ENCODE results near the gene PTPRC. TPM values are rescaled to one million over a fixed set of nuclear protein-coding genes. Genes with fewer than 3 reads are reported as not detected.

The PTPRC gene
- total and polyA plus RNA-seq, 4 donors, result 3.7 to 38.4 (median 8.5) TPM

GRCh38 chr1:198669023-198669698, 30.3 kb downstream of the PTPRC start:
- H3K27ac ChIP-seq (ENCODE audit: low read depth, low read length), result no peak overlapping the region
- no peaks in the 10 kb centered on the region for H3K9me3 ChIP-seq (ENCODE audit: control insufficient read depth, insufficient read depth, low read length)
- DNase-seq (ENCODE audit: low read depth in 4 of 6, low spot score in 6 of 6), result no peak
- no peaks in the 10 kb centered on the region for H3K27me3 ChIP-seq (ENCODE audit: control insufficient read depth, insufficient read depth, low read length)
- 83% methylated on average over 1 of the region's 5 CpGs for WGBS (ENCODE audit: insufficient coverage)
- H3K4me3 ChIP-seq (ENCODE audit: low read depth, low read length), result no peak overlapping the region
- H3K36me3 ChIP-seq (ENCODE audit: control insufficient read depth, insufficient read depth, low read length), result no peaks in the 10 kb centered on the region
- H3K4me1 ChIP-seq (ENCODE audit: control insufficient read depth, insufficient read depth, low read length), result no peaks in the 10 kb centered on the region

- WGBS (ENCODE audit: insufficient coverage), result no CpG with 5 or more reads among the region's 2 CpGs
- Histone ChIP-seq H3K27ac (ENCODE audit: low read depth, low read length) (no peak overlapping the region), H3K27me3 (ENCODE audit: control insufficient read depth, insufficient read depth, low read length) (no peaks in the 10 kb centered on the region), H3K4me3 (ENCODE audit: low read depth, low read length) (no peak overlapping the region), H3K4me1 (ENCODE audit: control insufficient read depth, insufficient read depth, low read length) (no peaks in the 10 kb centered on the region), H3K36me3 (ENCODE audit: control insufficient read depth, insufficient read depth, low read length) (no peaks in the 10 kb centered on the region), H3K9me3 (ENCODE audit: control insufficient read depth, insufficient read depth, low read length) (no peaks in the 10 kb centered on the region)
- DNase-seq (ENCODE audit: low read depth in 4 of 6, low spot score in 6 of 6), result no peak
Measured at GRCh38 chr1:198669771-198670170, 30.9 kb downstream of the PTPRC start.

DNA sequence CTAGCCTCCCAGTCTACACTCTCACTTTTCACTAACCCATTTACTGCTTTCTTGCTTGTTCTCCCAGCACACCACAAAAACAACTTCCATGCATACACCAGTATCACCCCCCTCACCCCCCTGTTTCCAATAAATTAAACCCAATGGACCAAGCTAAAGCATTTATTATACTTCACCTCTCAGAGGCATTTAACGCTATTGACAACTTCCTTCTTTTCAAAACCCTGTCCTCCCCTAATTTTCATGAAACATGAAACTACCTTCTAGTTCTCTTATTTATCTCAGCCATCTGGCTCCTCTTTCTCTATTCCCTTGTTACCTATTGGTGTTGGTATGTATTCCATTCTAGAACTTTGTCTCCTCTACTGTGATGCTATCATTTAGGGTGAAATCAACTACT, 32.3 kb downstream of the PTPRC start:
- H3K9me3 ChIP-seq (ENCODE audit: control insufficient read depth, insufficient read depth, low read length), result no peaks in the 10 kb centered on the region
- WGBS (ENCODE audit: insufficient coverage), result no CpG with 5 or more reads among the region's 1 CpG
- DNase-seq (ENCODE audit: low read depth in 4 of 6, low spot score in 6 of 6), result no peak
- no peaks in the 10 kb centered on the region for H3K4me1 ChIP-seq (ENCODE audit: control insufficient read depth, insufficient read depth, low read length)
- H3K36me3 ChIP-seq (ENCODE audit: control insufficient read depth, insufficient read depth, low read length), result no peaks in the 10 kb centered on the region
- no peaks in the 10 kb centered on the region for H3K27me3 ChIP-seq (ENCODE audit: control insufficient read depth, insufficient read depth, low read length)
- no peak overlapping the region for H3K4me3 ChIP-seq (ENCODE audit: low read depth, low read length)
- no peak overlapping the region for H3K27ac ChIP-seq (ENCODE audit: low read depth, low read length)

DNA sequence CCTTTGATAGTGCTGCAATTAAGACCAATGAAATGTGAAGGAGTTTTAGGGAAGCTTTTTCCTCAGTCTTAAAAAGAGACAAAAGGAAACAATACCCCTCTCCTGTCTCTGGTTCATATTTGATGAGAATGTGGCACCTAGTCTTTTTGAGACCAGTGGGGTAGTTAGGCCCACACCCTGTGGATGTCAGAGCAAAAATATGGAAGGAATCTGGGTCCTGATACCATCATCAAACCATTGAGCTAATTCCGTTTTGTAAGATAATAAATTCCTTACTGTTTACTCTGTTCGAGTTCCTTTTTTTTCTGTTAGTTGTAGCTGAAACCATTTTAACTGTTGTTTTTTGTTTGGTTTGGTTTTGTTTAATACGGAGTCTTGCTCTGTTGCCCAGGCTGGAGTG, 33.3 kb downstream of the PTPRC start:
- no peak for DNase-seq (ENCODE audit: low read depth in 4 of 6, low spot score in 6 of 6)
- whole genome bisulfite sequencing (ENCODE audit: insufficient coverage), result 100% methylated on average over 1 of the region's 3 CpGs
- no peaks in the 10 kb centered on the region for H3K27me3 ChIP-seq (ENCODE audit: control insufficient read depth, insufficient read depth, low read length)

GRCh38 chr1:198674009-198674408, 35.2 kb downstream of the PTPRC start:
- 100% methylated on average over 2 of the region's 2 CpGs for WGBS (ENCODE audit: insufficient coverage)
- Histone ChIP-seq H3K27ac (ENCODE audit: low read depth, low read length) (no peak overlapping the region), H3K9me3 (ENCODE audit: control insufficient read depth, insufficient read depth, low read length) (no peaks in the 10 kb centered on the region), H3K27me3 (ENCODE audit: control insufficient read depth, insufficient read depth, low read length) (no peaks in the 10 kb centered on the region), H3K4me1 (ENCODE audit: control insufficient read depth, insufficient read depth, low read length) (peaks cover 3% of the 10 kb centered on the region), H3K36me3 (ENCODE audit: control insufficient read depth, insufficient read depth, low read length) (no peaks in the 10 kb centered on the region), H3K4me3 (ENCODE audit: low read depth, low read length) (no peak overlapping the region)
- DNase-seq (ENCODE audit: low read depth in 4 of 6, low spot score in 6 of 6), result no peak

More for the DNA sequence above, 33.3 kb downstream of the PTPRC start:
- Histone ChIP-seq H3K36me3 (ENCODE audit: control insufficient read depth, insufficient read depth, low read length) (no peaks in the 10 kb centered on the region), H3K4me1 (ENCODE audit: control insufficient read depth, insufficient read depth, low read length) (no peaks in the 10 kb centered on the region), H3K4me3 (ENCODE audit: low read depth, low read length) (no peak overlapping the region), H3K9me3 (ENCODE audit: control insufficient read depth, insufficient read depth, low read length) (no peaks in the 10 kb centered on the region), H3K27ac (ENCODE audit: low read depth, low read length) (no peak overlapping the region)

GRCh38 chr1:198676253-198676652, 37.4 kb downstream of the PTPRC start:
- H3K9me3 ChIP-seq (ENCODE audit: control insufficient read depth, insufficient read depth, low read length), result no peaks in the 10 kb centered on the region
- DNase-seq (ENCODE audit: low read depth in 4 of 6, low spot score in 6 of 6), result no peak
- no peak overlapping the region for H3K4me3 ChIP-seq (ENCODE audit: low read depth, low read length)
- peaks cover 3% of the 10 kb centered on the region for H3K4me1 ChIP-seq (ENCODE audit: control insufficient read depth, insufficient read depth, low read length)
- H3K27me3 ChIP-seq (ENCODE audit: control insufficient read depth, insufficient read depth, low read length), result no peaks in the 10 kb centered on the region
- no peak overlapping the region for H3K27ac ChIP-seq (ENCODE audit: low read depth, low read length)
- H3K36me3 ChIP-seq (ENCODE audit: control insufficient read depth, insufficient read depth, low read length), result no peaks in the 10 kb centered on the region
- no CpG with 5 or more reads among the region's 1 CpG for WGBS (ENCODE audit: insufficient coverage)

- no peak for DNase-seq (ENCODE audit: low read depth in 4 of 6, low spot score in 6 of 6)
- WGBS (ENCODE audit: insufficient coverage), result no CpG with 5 or more reads among the region's 1 CpG
Measured at GRCh38 chr1:198677027-198677426, 38.2 kb downstream of the PTPRC start.

GRCh38 chr1:198677871-198678270, 39.0 kb downstream of the PTPRC start:
- Histone ChIP-seq H3K27ac (ENCODE audit: low read depth, low read length) (no peak overlapping the region), H3K4me1 (ENCODE audit: control insufficient read depth, insufficient read depth, low read length) (peaks cover 3% of the 10 kb centered on the region)
- WGBS (ENCODE audit: insufficient coverage), result no CpG with 5 or more reads among the region's 2 CpGs

More at GRCh38 chr1:198677027-198677426, 38.2 kb downstream of the PTPRC start:
- Histone ChIP-seq H3K36me3 (ENCODE audit: control insufficient read depth, insufficient read depth, low read length) (no peaks in the 10 kb centered on the region), H3K4me1 (ENCODE audit: control insufficient read depth, insufficient read depth, low read length) (peaks cover 3% of the 10 kb centered on the region), H3K4me3 (ENCODE audit: low read depth, low read length) (no peak overlapping the region), H3K27ac (ENCODE audit: low read depth, low read length) (no peak overlapping the region), H3K9me3 (ENCODE audit: control insufficient read depth, insufficient read depth, low read length) (no peaks in the 10 kb centered on the region), H3K27me3 (ENCODE audit: control insufficient read depth, insufficient read depth, low read length) (no peaks in the 10 kb centered on the region)

GRCh38 chr1:198678301-198678836, 39.5 kb downstream of the PTPRC start:
- H3K27ac ChIP-seq (ENCODE audit: low read depth, low read length), result no peak overlapping the region

More at GRCh38 chr1:198677871-198678270, 39.0 kb downstream of the PTPRC start:
- no peak overlapping the region for H3K4me3 ChIP-seq (ENCODE audit: low read depth, low read length)
- H3K36me3 ChIP-seq (ENCODE audit: control insufficient read depth, insufficient read depth, low read length), result no peaks in the 10 kb centered on the region
- H3K27me3 ChIP-seq (ENCODE audit: control insufficient read depth, insufficient read depth, low read length), result no peaks in the 10 kb centered on the region
- no peak for DNase-seq (ENCODE audit: low read depth in 4 of 6, low spot score in 6 of 6)
- no peaks in the 10 kb centered on the region for H3K9me3 ChIP-seq (ENCODE audit: control insufficient read depth, insufficient read depth, low read length)

DNA sequence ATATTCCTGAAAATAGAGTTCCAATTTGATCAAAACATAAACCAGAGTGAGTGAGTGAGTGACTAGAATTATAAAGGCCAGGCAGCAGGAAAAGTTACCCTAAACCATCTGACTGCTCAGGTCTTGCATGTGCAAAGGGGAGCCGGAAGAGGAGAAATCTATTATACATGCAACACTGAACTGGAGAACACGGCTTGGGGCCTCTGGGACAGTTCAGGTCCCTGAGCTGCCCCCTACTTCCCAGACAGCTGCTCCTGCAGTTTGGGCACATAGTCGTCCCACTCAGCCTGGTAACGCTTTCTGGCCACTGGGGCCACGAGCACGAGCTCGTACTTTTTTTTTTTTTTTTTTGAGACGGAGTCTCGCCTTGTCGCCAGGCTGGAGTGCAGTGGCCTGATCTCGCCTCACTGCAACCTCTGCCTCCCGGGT, 40.1 kb downstream of the PTPRC start:
- Histone ChIP-seq H3K27ac (ENCODE audit: low read depth, low read length) (no peak overlapping the region), H3K9me3 (ENCODE audit: control insufficient read depth, insufficient read depth, low read length) (no peaks in the 10 kb centered on the region), H3K4me1 (ENCODE audit: control insufficient read depth, insufficient read depth, low read length) (peaks cover 3% of the 10 kb centered on the region), H3K36me3 (ENCODE audit: control insufficient read depth, insufficient read depth, low read length) (no peaks in the 10 kb centered on the region), H3K4me3 (ENCODE audit: low read depth, low read length) (no peak overlapping the region), H3K27me3 (ENCODE audit: control insufficient read depth, insufficient read depth, low read length) (no peaks in the 10 kb centered on the region)
- WGBS (ENCODE audit: insufficient coverage), result 44% methylated on average over 6 of the region's 12 CpGs
- DNase-seq (ENCODE audit: low read depth in 4 of 6, low spot score in 6 of 6), result no peak

More at GRCh38 chr1:198678301-198678836, 39.5 kb downstream of the PTPRC start:
- H3K27me3 ChIP-seq (ENCODE audit: control insufficient read depth, insufficient read depth, low read length), result no peaks in the 10 kb centered on the region
- H3K36me3 ChIP-seq (ENCODE audit: control insufficient read depth, insufficient read depth, low read length), result no peaks in the 10 kb centered on the region
- peak in 3 of 6 donors; percentile 5 to 54 (median 21) for DNase-seq (ENCODE audit: low read depth in 4 of 6, low spot score in 6 of 6)
- H3K4me3 ChIP-seq (ENCODE audit: low read depth, low read length), result no peak overlapping the region
- 28% methylated on average over 7 of the region's 8 CpGs for WGBS (ENCODE audit: insufficient coverage)
- H3K4me1 ChIP-seq (ENCODE audit: control insufficient read depth, insufficient read depth, low read length), result peaks cover 3% of the 10 kb centered on the region
- H3K9me3 ChIP-seq (ENCODE audit: control insufficient read depth, insufficient read depth, low read length), result no peaks in the 10 kb centered on the region
